OCI-LY3 (cell line): ENCODE data around the gene IGLL1.

Experiments used
- H2AFZ ChIP-seq: fragments of 200-600, 300-600 bp; shearing (Covaris generic); 2 replicates; pipeline ENCODE4 v1.6.0; 2014; ENCODE audit warnings: antibody characterized with exemption, low read depth, low read length
- H3K27ac ChIP-seq: fragments of 200-600, 300-600 bp; sonication (generic); 2 replicates; pipeline ENCODE4 v1.5.1; 2014; ENCODE audit warnings: mild to moderate bottlenecking, low read length, moderate library complexity, mixed read lengths
- H3K27me3 ChIP-seq: fragments of 200-600, 300-600 bp; sonication (generic); 2 replicates; pipeline ENCODE4 v1.6.1; 2014; ENCODE audit warnings: low read depth, low read length, mixed read lengths
- H3K36me3 ChIP-seq: fragments of 200-600, 300-600 bp; sonication (generic); replicated peaks from 2 replicates; pipeline ENCODE3; 2014; ENCODE audit warnings: low read depth, low read length, mixed read lengths
- H3K4me1 ChIP-seq: fragments of 300-600, 200-600 bp; sonication (generic); 2 replicates; pipeline ENCODE4 v1.6.1; 2014; ENCODE audit warnings: low read length, mixed read lengths
- H3K4me2 ChIP-seq: fragments of 200-600, 300-600 bp; sonication (generic); 2 replicates; pipeline ENCODE4 v1.6.1; 2014; ENCODE audit warnings: low read length, mixed read lengths
- H3K4me3 ChIP-seq: fragments of 300-600, 200-600 bp; sonication (generic); 2 replicates; pipeline ENCODE4 v1.5.1; 2014; ENCODE audit warnings: antibody characterized with exemption, mild to moderate bottlenecking, low read length, moderate library complexity
- H3K79me2 ChIP-seq: fragments of 300-600, 200-600 bp; shearing (Covaris generic); 2 replicates; pipeline ENCODE4 v1.6.1; 2014; ENCODE audit warnings: mild to moderate bottlenecking, low read length, mixed read lengths
- H3K9ac ChIP-seq: fragments of 300-600, 200-600 bp; shearing (Covaris generic); 2 replicates; pipeline ENCODE4 v1.6.0; 2014; ENCODE audit warnings: mild to moderate bottlenecking, low read length, moderate library complexity
- H3K9me3 ChIP-seq: fragments of 200-600, 300-600 bp; shearing (Covaris generic); 2 replicates; pipeline ENCODE4 v1.6.1; 2014; ENCODE audit warnings: low read length, mixed read lengths; ENCODE audit not compliant: insufficient read depth
- H4K20me1 ChIP-seq: fragments of 200-600, 300-600 bp; sonication (generic); 2 replicates; pipeline ENCODE4 v1.6.1; 2016; ENCODE audit warnings: low read length, mixed read lengths; ENCODE audit not compliant: insufficient read depth
- EZH2phosphoT487 ChIP-seq: fragments of 200-600 bp; shearing (Covaris generic); IDR thresholded peaks from 2 replicates; pipeline ENCODE4 v1.6.1; 2018; ENCODE audit warnings: antibody characterized with exemption, mixed run types, low read depth
- TF ChIP-seq, protein P1 (sequence below): fragments of 200-600, 300-600 bp; sonication (generic); IDR thresholded peaks from 2 replicates; pipeline ENCODE4 v1.5.1; 2014; ENCODE audit warnings: antibody characterized with exemption, low read length, low read depth

IGLL1 gene

DNA sequence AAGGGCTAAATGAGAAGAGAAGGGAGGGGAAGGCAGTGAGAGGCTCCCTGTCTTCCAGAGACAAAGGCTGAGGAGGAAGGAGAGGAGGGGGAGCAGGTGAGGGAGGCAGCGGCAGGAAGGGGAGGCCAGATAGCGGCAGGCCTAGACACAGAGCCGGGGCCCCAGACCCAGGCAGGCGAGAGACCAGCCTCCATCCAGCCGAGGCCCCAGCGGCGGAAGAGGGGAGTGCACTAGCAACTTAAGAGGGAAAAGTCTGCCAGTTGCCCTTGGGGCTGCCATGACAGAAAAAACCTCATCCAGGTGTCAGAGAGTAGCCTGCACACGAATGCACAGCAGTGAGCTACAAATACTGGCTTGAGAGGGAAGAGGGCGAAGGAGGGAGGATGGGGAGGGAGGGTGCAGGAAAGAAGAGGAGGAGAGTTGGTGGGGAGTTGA, 46.7 kb downstream of the IGLL1 start:
- Histone ChIP-seq H3K36me3 (no peaks in the 10 kb centered on the region), H3K4me3 (no peak overlapping the region), H4K20me1 (no peaks in the 10 kb centered on the region), H3K27me3 (peaks cover 17% of the 10 kb centered on the region), H3K9me3 (no peaks in the 10 kb centered on the region), H3K27ac (no peak overlapping the region), H3K9ac (no peak overlapping the region), H2AFZ (0 out of 2 replicates have a peak overlapping the region, but pooled peaks have one; percentile 20), H3K4me1 (peaks cover 20% of the 10 kb centered on the region), H3K79me2 (no peaks in the 10 kb centered on the region), H3K4me2 (no peak overlapping the region)
- TF ChIP-seq EZH2phosphoT487: no peak
- TF ChIP-seq, protein P1, sequence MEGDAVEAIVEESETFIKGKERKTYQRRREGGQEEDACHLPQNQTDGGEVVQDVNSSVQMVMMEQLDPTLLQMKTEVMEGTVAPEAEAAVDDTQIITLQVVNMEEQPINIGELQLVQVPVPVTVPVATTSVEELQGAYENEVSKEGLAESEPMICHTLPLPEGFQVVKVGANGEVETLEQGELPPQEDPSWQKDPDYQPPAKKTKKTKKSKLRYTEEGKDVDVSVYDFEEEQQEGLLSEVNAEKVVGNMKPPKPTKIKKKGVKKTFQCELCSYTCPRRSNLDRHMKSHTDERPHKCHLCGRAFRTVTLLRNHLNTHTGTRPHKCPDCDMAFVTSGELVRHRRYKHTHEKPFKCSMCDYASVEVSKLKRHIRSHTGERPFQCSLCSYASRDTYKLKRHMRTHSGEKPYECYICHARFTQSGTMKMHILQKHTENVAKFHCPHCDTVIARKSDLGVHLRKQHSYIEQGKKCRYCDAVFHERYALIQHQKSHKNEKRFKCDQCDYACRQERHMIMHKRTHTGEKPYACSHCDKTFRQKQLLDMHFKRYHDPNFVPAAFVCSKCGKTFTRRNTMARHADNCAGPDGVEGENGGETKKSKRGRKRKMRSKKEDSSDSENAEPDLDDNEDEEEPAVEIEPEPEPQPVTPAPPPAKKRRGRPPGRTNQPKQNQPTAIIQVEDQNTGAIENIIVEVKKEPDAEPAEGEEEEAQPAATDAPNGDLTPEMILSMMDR: peak; percentile 10; the same call in 1 of the 2 replicates

DNA sequence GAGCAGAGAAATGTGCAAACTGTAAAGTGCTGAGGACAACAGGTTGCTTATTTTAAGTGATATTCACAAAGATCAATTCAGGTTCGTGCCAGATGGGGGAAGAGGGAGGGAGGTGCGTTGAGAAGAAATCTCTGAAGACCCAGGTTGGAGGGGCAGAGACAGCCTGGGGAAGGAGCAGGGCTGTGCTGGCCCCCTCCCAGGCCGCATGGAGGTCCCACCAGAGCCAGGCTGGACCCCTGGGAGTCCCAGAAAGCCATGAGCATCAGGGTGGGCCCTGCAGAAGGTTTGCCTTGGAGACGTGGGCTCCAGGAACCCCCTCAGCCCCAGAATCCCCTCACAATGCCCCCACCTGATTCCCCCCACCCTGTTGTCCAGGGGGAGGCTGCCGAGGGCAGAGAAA, 47.4 kb downstream of the IGLL1 start:
- Histone ChIP-seq H3K4me1 (peaks cover 25% of the 10 kb centered on the region), H3K27ac (no peak overlapping the region), H3K4me3 (no peak overlapping the region), H3K27me3 (peaks cover 17% of the 10 kb centered on the region), H3K79me2 (no peaks in the 10 kb centered on the region), H3K9me3 (no peaks in the 10 kb centered on the region), H3K4me2 (no peak overlapping the region), H3K36me3 (no peaks in the 10 kb centered on the region), H4K20me1 (no peaks in the 10 kb centered on the region), H2AFZ (no peak overlapping the region), H3K9ac (no peak overlapping the region)
- TF ChIP-seq, protein P1: no peak
- TF ChIP-seq EZH2phosphoT487: no peak

DNA sequence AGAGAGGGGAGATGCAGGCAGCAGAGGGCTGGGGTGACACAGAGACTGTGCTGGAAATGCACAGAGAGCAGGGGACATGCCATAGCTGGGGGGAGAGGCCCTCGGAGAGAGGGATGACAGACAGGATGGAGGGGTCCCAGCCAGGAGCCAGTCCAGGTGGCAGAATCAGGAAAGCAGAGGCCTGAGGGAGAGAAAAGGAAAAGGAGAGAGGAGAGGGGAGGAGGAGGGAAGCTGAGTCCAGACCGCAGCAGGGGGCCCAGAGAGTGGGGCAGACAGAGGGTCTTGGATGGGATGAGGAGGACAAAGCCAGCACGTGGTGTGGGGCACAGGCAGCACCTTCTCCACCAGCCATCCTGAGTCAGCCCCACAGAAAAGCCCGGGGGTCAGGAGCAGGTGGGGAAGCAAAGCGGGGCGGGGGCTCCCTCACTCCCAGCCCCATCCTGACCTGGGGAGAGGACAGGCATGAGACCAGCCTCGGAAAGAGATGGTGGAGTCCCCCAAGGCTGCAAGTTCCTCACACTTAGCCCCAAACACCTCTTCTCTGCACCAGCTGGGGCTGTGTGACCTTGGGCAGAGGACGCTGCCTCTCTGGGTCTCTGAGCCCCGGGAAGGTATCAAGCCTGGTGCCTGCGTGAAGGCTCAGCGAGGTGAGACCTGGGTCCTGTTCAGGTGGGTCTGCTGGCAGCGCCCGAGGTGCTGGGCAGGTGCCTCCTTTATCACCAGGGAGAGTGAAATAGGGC, 48.0 kb downstream of the IGLL1 start:
- H3K4me1 ChIP-seq: peaks cover 25% of the 10 kb centered on the region
- TF ChIP-seq EZH2phosphoT487: no peak
- TF ChIP-seq, protein P1: no peak
- no peaks in the 10 kb centered on the region for H3K79me2 ChIP-seq
- H2AFZ ChIP-seq: no peak overlapping the region
- no peak overlapping the region for H3K9ac ChIP-seq
- H3K4me2 ChIP-seq: no peak overlapping the region
- no peaks in the 10 kb centered on the region for H4K20me1 ChIP-seq
- no peak overlapping the region for H3K4me3 ChIP-seq
- H3K27ac ChIP-seq: no peak overlapping the region
- H3K9me3 ChIP-seq: no peaks in the 10 kb centered on the region
- peaks cover 17% of the 10 kb centered on the region for H3K27me3 ChIP-seq
- no peaks in the 10 kb centered on the region for H3K36me3 ChIP-seq

DNA sequence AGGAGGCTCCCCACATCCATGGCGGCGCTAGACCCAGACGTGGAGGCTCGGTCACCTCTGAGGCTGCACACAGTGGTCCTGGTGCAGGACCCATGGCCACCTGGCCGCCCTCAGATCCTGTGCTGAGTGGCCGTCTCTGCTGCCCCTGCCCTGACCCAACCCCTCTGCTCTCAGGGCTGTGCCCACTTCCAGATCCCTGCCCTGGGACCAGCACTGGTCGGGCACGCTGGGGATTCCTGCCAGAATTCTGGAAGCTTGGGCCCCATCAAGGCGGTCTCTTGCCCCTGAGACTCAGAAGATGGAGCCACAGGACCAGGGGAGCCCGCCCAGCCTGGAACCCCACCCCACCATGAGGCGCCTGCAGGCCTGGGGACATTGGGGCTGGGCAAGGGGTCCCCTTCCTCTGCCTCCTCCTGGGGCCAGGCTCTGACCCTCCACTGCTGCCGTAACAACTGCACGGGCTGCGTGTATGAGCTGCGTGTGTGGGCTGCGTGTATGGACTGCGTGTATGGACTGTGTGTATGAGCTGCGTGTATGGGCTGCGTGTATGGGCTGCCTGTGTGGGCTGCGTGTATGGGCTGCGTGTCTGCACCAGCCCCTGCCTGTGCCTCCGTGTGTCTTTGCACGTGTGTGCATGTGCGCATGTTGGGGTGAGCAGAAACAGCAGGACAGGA, 48.7 kb downstream of the IGLL1 start:
- Histone ChIP-seq H3K4me3 (no peak overlapping the region), H3K79me2 (no peaks in the 10 kb centered on the region), H4K20me1 (no peaks in the 10 kb centered on the region), H3K4me2 (no peak overlapping the region), H3K36me3 (no peaks in the 10 kb centered on the region), H3K9me3 (no peaks in the 10 kb centered on the region), H2AFZ (no peak overlapping the region), H3K9ac (no peak overlapping the region), H3K27me3 (peaks cover 17% of the 10 kb centered on the region), H3K4me1 (peaks cover 23% of the 10 kb centered on the region), H3K27ac (no peak overlapping the region)
- TF ChIP-seq, protein P1: no peak
- TF ChIP-seq EZH2phosphoT487: no peak
